Sigmoid colon (tissue), 4 donors: ENCODE measurements around the gene SYNGR3.

Experiments
- POLR2A ChIP-seq, 2 donors: fragments of 450-650 bp; IDR thresholded peaks; one replicate each; pipeline ENCODE4 v1.6.1; 2016; ENCODE audit warnings: antibody characterized with exemption in 2 of 2, mild to moderate bottlenecking in 2 of 2, moderate library complexity in 2 of 2
- POLR2AphosphoS5 ChIP-seq, 4 donors: sonication (generic); formaldehyde crosslinking; IDR thresholded peaks; one replicate each; pipeline ENCODE4 v1.6.1; 2017; ENCODE audit warnings: antibody characterized with exemption in 4 of 4
- TF ChIP-seq, protein P1 (sequence below), 4 experiments: fragments of 450-650 bp in 3 of 4; fragments of 200-600 bp in 1 of 4; IDR thresholded peaks; one replicate each; pipeline ENCODE4 v1.5.1; 2016 to 2019; ENCODE audit warnings: antibody characterized with exemption in 4 of 4, mild to moderate bottlenecking in 3 of 4, moderate library complexity in 2 of 4

GRCh38 chr16:2025878-2026460 is 36.2 kb downstream of the SYNGR3 start:
- TF ChIP-seq, protein P1, sequence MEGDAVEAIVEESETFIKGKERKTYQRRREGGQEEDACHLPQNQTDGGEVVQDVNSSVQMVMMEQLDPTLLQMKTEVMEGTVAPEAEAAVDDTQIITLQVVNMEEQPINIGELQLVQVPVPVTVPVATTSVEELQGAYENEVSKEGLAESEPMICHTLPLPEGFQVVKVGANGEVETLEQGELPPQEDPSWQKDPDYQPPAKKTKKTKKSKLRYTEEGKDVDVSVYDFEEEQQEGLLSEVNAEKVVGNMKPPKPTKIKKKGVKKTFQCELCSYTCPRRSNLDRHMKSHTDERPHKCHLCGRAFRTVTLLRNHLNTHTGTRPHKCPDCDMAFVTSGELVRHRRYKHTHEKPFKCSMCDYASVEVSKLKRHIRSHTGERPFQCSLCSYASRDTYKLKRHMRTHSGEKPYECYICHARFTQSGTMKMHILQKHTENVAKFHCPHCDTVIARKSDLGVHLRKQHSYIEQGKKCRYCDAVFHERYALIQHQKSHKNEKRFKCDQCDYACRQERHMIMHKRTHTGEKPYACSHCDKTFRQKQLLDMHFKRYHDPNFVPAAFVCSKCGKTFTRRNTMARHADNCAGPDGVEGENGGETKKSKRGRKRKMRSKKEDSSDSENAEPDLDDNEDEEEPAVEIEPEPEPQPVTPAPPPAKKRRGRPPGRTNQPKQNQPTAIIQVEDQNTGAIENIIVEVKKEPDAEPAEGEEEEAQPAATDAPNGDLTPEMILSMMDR (IDR thresholded peaks at IDR 0.05): no peak
- TF ChIP-seq POLR2A (IDR thresholded peaks at IDR 0.05) (no peak), POLR2AphosphoS5 (IDR thresholded peaks at IDR 0.05) (no peak)
